Measurements from ENCODE around the gene PRR23A. TPM values are rescaled to one million over a fixed set of nuclear protein-coding genes. Genes with fewer than 3 reads are reported as not detected.

The PRR23A gene
- total RNA-seq, 2 experiments from 2014 or later = not detected

GRCh38 chr3:138985932-138986331 is 20.1 kb downstream of the PRR23A start:
- H3K36me3 ChIP-seq (ENCODE audit: insufficient read depth, low read length) = no peaks in the 10 kb centered on the region
- DNase-seq (ENCODE audit: low spot score) = no peak
- intact Hi-C loops (cut with micrococcal nuclease; ENCODE audit: unreplicated experiment) = no loop called here
- H3K4me1 ChIP-seq (ENCODE audit: insufficient read depth, low read length, poor library complexity, severe bottlenecking) = no peaks in the 10 kb centered on the region
- no peak overlapping the region for H3K4me3 ChIP-seq (ENCODE audit: low read depth, low read length, poor library complexity, severe bottlenecking)
- no peak overlapping the region for H3K4me2 ChIP-seq (ENCODE audit: low read length)
- no TSS peak for BruUV-seq (replicated peaks)
- H4K20me1 ChIP-seq (ENCODE audit: insufficient read depth, low read length) = no peaks in the 10 kb centered on the region
- CTCF ChIA-PET (ENCODE audit: unreplicated experiment) = no interaction called here
- no peaks in the 10 kb centered on the region for H3K9me2 ChIP-seq (ENCODE audit: insufficient read depth, low read length)
- POLR2A ChIA-PET = no interaction called here
- H2AFZ ChIP-seq (ENCODE audit: low read length) = no peak overlapping the region
- no peak for TF ChIP-seq CTCF (conservative IDR thresholded peaks at IDR 0.05; ENCODE audit: low read length)
- no peak for TF ChIP-seq EZH2phosphoT487 (IDR thresholded peaks at IDR 0.05; ENCODE audit: borderline replicate concordance, low read depth, low read length)
- no peaks in the 10 kb centered on the region for H3K9me3 ChIP-seq (ENCODE audit: low read length)
- H3K27ac ChIP-seq (ENCODE audit: low read depth, low read length, poor library complexity, severe bottlenecking) = no peak overlapping the region
- no peaks in the 10 kb centered on the region for H3K79me2 ChIP-seq (ENCODE audit: insufficient read depth, low read depth, low read length)

GRCh38 chr3:138984816-138985215 is 21.3 kb downstream of the PRR23A start:
- H3K9me2 ChIP-seq (ENCODE audit: insufficient read depth, low read length) = no peaks in the 10 kb centered on the region
- H3K4me3 ChIP-seq (ENCODE audit: low read depth, low read length, poor library complexity, severe bottlenecking) = no peak overlapping the region
- no peaks in the 10 kb centered on the region for H3K4me1 ChIP-seq (ENCODE audit: insufficient read depth, low read length, poor library complexity, severe bottlenecking)
- no TSS peak for BruUV-seq (replicated peaks)
- no peak overlapping the region for H3K4me2 ChIP-seq (ENCODE audit: low read length)
- intact Hi-C loops (cut with micrococcal nuclease; ENCODE audit: unreplicated experiment) = no loop called here
- no peak for DNase-seq (ENCODE audit: low spot score)
- no peak overlapping the region for H2AFZ ChIP-seq (ENCODE audit: low read length)
- H4K20me1 ChIP-seq (ENCODE audit: insufficient read depth, low read length) = no peaks in the 10 kb centered on the region
- no peak overlapping the region for H3K27ac ChIP-seq (ENCODE audit: low read depth, low read length, poor library complexity, severe bottlenecking)
- POLR2A ChIA-PET = no interaction called here
- CTCF ChIA-PET (ENCODE audit: unreplicated experiment) = no interaction called here
- no peaks in the 10 kb centered on the region for H3K79me2 ChIP-seq (ENCODE audit: insufficient read depth, low read depth, low read length)
- H3K9me3 ChIP-seq (ENCODE audit: low read length) = no peaks in the 10 kb centered on the region
- H3K36me3 ChIP-seq (ENCODE audit: insufficient read depth, low read length) = no peaks in the 10 kb centered on the region
- TF ChIP-seq CTCF (conservative IDR thresholded peaks at IDR 0.05; ENCODE audit: low read length) (no peak), EZH2phosphoT487 (IDR thresholded peaks at IDR 0.05; ENCODE audit: borderline replicate concordance, low read depth, low read length) (no peak)

- H3K36me3 ChIP-seq (ENCODE audit: insufficient read depth, low read length) = no peaks in the 10 kb centered on the region
- H3K9me2 ChIP-seq (ENCODE audit: insufficient read depth, low read length) = no peaks in the 10 kb centered on the region
- H3K4me1 ChIP-seq (ENCODE audit: insufficient read depth, low read length, poor library complexity, severe bottlenecking) = no peaks in the 10 kb centered on the region
- H3K79me2 ChIP-seq (ENCODE audit: insufficient read depth, low read depth, low read length) = no peaks in the 10 kb centered on the region
- no peak for DNase-seq (ENCODE audit: low spot score)
- H2AFZ ChIP-seq (ENCODE audit: low read length) = no peak overlapping the region
- CTCF ChIA-PET (ENCODE audit: unreplicated experiment) = no interaction called here
- no peak overlapping the region for H3K4me2 ChIP-seq (ENCODE audit: low read length)
- no peak overlapping the region for H3K27ac ChIP-seq (ENCODE audit: low read depth, low read length, poor library complexity, severe bottlenecking)
- TF ChIP-seq CTCF (conservative IDR thresholded peaks at IDR 0.05; ENCODE audit: low read length) (no peak), EZH2phosphoT487 (IDR thresholded peaks at IDR 0.05; ENCODE audit: borderline replicate concordance, low read depth, low read length) (no peak)
- H3K9me3 ChIP-seq (ENCODE audit: low read length) = no peaks in the 10 kb centered on the region
- H3K4me3 ChIP-seq (ENCODE audit: low read depth, low read length, poor library complexity, severe bottlenecking) = no peak overlapping the region
- intact Hi-C loops (cut with micrococcal nuclease; ENCODE audit: unreplicated experiment) = no loop called here
- no peaks in the 10 kb centered on the region for H4K20me1 ChIP-seq (ENCODE audit: insufficient read depth, low read length)
- no TSS peak for BruUV-seq (replicated peaks)
- POLR2A ChIA-PET = no interaction called here
These were observed 30.0 kb downstream of the PRR23A start for GRCh38 chr3:138976047-138976446.

All from OCI-LY7 (cell line).